ENCODE measurements around the gene FBXW12. TPM values are rescaled to one million over a fixed set of nuclear protein-coding genes. Genes with fewer than 3 reads are reported as not detected.

The FBXW12 gene
- total and polyA plus RNA-seq, 2 donors (not counting 1 experiment from before 2014, with no cell fraction given) = not detected

DNA sequence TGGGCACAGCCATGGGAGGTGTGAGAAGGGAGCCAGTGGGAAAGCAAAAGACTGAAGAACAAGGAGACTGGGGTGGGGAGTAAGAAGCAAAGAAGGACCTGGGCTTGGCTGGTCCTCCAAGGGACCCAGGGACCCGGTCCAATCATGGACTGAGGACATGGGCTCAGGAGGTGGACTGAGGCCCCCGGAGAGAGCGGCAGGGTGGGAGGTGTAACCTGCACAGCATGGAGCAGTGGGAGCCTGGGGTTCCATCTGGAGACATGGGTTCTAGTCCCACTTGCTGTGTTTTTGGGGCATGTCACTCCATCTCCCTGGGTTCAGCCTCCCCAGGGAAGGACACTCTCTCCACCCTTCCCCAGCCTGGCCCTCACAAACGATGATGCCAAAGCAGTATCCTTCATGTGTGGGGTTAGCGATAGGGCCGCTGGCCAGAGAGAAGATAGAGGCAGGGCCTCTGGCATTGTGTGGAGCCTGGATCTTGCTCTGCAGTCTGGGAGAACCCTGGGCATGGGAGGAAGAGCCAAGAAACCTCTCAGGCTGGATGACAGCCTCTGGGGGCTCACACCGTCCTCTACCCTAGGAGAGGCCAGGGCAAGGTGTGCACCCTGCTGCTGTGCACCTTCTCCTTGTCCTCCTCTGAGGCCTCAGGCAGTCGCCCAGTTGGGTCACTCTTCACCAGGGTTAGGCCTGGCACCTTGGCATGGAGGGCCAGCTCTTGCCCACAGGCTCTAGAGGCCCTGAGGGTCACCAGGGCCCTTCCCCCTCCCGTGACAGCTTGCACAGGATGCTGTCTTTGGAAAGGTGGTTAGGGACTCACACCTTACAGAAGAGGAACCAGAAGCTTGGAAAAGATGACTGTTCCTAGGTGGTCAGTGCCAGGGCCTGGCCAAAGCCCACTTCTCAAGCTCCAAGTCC lies 26.0 kb downstream of the FBXW12 start:
- Histone ChIP-seq H3K36me3 (replicated peaks in 1 of 2; ENCODE audit: control extremely low read depth in 1 of 2, control insufficient read depth in 1 of 2, extremely low read depth in 1 of 2, insufficient read depth in 2 of 2, low read length in 1 of 2) (no peaks in the 10 kb centered on the region), H3K4me3 (ENCODE audit: control extremely low read depth in 1 of 5, extremely low read depth in 1 of 5, insufficient read depth in 1 of 5, low read depth in 2 of 5, low read length in 4 of 5) (no peak overlapping the region), H3K27me3 (replicated peaks in 1 of 4; ENCODE audit: control extremely low read depth in 1 of 4, control insufficient read depth in 3 of 4, insufficient read depth in 4 of 4, low read length in 3 of 4) (peaks cover 0 to 6% (median 2%) of the 10 kb centered on the region in 4 experiments), H4K20me1 (ENCODE audit: control insufficient read depth, insufficient read depth, low read length, poor library complexity, severe bottlenecking) (no peaks in the 10 kb centered on the region), H3K27ac (ENCODE audit: low read length in 2 of 2) (no peak overlapping the region), H3K9me3 (ENCODE audit: control extremely low read depth in 1 of 3, control insufficient read depth in 2 of 3, insufficient read depth in 1 of 3, low read length in 2 of 3) (no peaks in the 10 kb centered on the region), H3K79me2 (ENCODE audit: control insufficient read depth, insufficient read depth, low read length) (no peaks in the 10 kb centered on the region), H3K9ac (ENCODE audit: low read length) (no peak overlapping the region), H2AFZ (ENCODE audit: insufficient read depth, low read depth, low read length, poor library complexity, severe bottlenecking) (no peak overlapping the region), H3K4me1 (ENCODE audit: control insufficient read depth in 2 of 2, insufficient read depth in 2 of 2, low read length in 2 of 2) (no peaks in the 10 kb centered on the region), H3K4me2 (replicated peaks; ENCODE audit: low read depth, low read length, poor library complexity, severe bottlenecking) (no peak overlapping the region)
- intact Hi-C loops (cut with micrococcal nuclease) = no loop called here
- WGBS (ENCODE audit: insufficient coverage) = 91% methylated on average over 8 of the region's 9 CpGs
- Mint-ChIP-seq H3K27me3 (peaks cover 24% of the 10 kb centered on the region), H3K4me1 (no peaks in the 10 kb centered on the region), H3K9me3 (ENCODE audit: insufficient read depth) (no peaks in the 10 kb centered on the region), H3K4me3 (no peak overlapping the region), H3K27ac (no peak overlapping the region)
- no peak for DNase-seq
- no peak for ATAC-seq (ENCODE audit: low read depth)
- no peak for TF ChIP-seq EZH2 (IDR thresholded peaks at IDR 0.05; ENCODE audit: borderline replicate concordance, insufficient read depth, low read depth, low read length, poor library complexity, severe bottlenecking)
- TF ChIP-seq, protein P1, sequence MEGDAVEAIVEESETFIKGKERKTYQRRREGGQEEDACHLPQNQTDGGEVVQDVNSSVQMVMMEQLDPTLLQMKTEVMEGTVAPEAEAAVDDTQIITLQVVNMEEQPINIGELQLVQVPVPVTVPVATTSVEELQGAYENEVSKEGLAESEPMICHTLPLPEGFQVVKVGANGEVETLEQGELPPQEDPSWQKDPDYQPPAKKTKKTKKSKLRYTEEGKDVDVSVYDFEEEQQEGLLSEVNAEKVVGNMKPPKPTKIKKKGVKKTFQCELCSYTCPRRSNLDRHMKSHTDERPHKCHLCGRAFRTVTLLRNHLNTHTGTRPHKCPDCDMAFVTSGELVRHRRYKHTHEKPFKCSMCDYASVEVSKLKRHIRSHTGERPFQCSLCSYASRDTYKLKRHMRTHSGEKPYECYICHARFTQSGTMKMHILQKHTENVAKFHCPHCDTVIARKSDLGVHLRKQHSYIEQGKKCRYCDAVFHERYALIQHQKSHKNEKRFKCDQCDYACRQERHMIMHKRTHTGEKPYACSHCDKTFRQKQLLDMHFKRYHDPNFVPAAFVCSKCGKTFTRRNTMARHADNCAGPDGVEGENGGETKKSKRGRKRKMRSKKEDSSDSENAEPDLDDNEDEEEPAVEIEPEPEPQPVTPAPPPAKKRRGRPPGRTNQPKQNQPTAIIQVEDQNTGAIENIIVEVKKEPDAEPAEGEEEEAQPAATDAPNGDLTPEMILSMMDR (IDR thresholded peaks at IDR 0.05) = no peak
- POLR2A ChIA-PET = no interaction called here
- CTCF ChIA-PET = interaction anchor here (4.3 to 8.0 kb wide), 3 partner anchors 36 to 155 kb away, joined by 130 to 330 read pairs (median 190); partner anchors contain the start of genes CCDC51, PFKFB4, PLXNB1 and SHISA5

Data from B cell (primary cell).